Measurements from ENCODE around the gene PATJ. TPM values are rescaled to one million over a fixed set of nuclear protein-coding genes. Genes with fewer than 3 reads are reported as not detected.
"Not testable (repeated sequence)": the region's sequence is repeated elsewhere in the genome, so short reads cannot be mapped to it uniquely, and the experiment has no call there.

The PATJ gene
- total RNA-seq, 2 donors from 2014 or later: 47.8 to 64.5 TPM

DNA sequence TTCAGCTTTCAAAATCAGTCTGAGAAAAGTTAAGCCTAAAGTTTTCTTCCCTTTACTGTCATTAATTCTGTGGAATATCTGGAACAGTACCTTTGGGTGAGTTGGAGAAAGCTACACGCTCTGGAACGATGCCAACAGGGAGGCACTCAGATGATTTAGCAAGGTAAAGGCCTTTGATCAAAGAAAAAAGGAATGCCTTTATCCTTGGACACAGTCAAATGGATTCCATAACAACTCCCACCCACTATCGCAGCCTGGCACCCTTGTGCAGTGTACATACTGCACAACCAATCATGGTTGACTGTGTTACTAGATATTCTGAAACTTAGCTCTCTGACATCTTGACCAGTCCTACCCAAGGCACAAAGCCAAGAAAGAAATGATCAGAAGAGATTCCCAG lies 218.7 kb downstream of the PATJ start:
- Histone ChIP-seq H3K27me3 (replicated peaks; ENCODE audit: insufficient read depth) (no peaks in the 10 kb centered on the region), H3K9me3 (no peaks in the 10 kb centered on the region), H3K27ac (no peak overlapping the region), H3K4me3 (no peak overlapping the region), H3K36me3 (no peaks in the 10 kb centered on the region), H3K4me1 (ENCODE audit: control insufficient read depth in 1 of 2, low read depth in 2 of 2) (no peaks in the 10 kb centered on the region)
- ATAC-seq (ENCODE audit: insufficient number of reproducible peaks, low FRiP score, low read depth): no peak
- no peak for DNase-seq (ENCODE audit: low spot score)
- TF ChIP-seq, protein P1, sequence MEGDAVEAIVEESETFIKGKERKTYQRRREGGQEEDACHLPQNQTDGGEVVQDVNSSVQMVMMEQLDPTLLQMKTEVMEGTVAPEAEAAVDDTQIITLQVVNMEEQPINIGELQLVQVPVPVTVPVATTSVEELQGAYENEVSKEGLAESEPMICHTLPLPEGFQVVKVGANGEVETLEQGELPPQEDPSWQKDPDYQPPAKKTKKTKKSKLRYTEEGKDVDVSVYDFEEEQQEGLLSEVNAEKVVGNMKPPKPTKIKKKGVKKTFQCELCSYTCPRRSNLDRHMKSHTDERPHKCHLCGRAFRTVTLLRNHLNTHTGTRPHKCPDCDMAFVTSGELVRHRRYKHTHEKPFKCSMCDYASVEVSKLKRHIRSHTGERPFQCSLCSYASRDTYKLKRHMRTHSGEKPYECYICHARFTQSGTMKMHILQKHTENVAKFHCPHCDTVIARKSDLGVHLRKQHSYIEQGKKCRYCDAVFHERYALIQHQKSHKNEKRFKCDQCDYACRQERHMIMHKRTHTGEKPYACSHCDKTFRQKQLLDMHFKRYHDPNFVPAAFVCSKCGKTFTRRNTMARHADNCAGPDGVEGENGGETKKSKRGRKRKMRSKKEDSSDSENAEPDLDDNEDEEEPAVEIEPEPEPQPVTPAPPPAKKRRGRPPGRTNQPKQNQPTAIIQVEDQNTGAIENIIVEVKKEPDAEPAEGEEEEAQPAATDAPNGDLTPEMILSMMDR (IDR thresholded peaks at IDR 0.05): no peak

DNA sequence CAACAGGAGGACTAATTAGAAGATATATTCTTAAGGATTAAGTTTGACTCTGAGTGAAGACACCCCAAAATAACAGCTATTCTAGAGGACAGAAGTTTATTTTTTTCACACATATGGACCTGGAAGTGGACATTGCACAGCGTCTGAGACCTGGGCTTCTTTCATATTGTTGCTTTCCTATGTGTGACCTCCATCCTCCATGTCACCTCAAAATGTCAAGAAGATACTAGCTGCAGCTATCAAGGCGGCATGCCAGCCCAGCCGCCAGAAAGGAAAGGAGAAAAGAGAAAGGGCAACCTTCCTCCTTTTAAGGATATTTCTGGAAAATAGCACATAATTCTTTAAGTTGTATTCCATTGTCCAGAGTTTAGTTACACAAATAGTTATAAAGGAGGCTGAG lies 220.4 kb downstream of the PATJ start:
- H3K36me3 ChIP-seq: no peaks in the 10 kb centered on the region
- H3K4me1 ChIP-seq (ENCODE audit: control insufficient read depth in 1 of 2, low read depth in 2 of 2): no peaks in the 10 kb centered on the region
- no peak for ATAC-seq (ENCODE audit: insufficient number of reproducible peaks, low FRiP score, low read depth)
- DNase-seq (ENCODE audit: low spot score): no peak
- no peak overlapping the region for H3K27ac ChIP-seq
- no peaks in the 10 kb centered on the region for H3K27me3 ChIP-seq (replicated peaks; ENCODE audit: insufficient read depth)
- no peaks in the 10 kb centered on the region for H3K9me3 ChIP-seq
- no peak overlapping the region for H3K4me3 ChIP-seq
- TF ChIP-seq, protein P1 (IDR thresholded peaks at IDR 0.05): no peak

DNA sequence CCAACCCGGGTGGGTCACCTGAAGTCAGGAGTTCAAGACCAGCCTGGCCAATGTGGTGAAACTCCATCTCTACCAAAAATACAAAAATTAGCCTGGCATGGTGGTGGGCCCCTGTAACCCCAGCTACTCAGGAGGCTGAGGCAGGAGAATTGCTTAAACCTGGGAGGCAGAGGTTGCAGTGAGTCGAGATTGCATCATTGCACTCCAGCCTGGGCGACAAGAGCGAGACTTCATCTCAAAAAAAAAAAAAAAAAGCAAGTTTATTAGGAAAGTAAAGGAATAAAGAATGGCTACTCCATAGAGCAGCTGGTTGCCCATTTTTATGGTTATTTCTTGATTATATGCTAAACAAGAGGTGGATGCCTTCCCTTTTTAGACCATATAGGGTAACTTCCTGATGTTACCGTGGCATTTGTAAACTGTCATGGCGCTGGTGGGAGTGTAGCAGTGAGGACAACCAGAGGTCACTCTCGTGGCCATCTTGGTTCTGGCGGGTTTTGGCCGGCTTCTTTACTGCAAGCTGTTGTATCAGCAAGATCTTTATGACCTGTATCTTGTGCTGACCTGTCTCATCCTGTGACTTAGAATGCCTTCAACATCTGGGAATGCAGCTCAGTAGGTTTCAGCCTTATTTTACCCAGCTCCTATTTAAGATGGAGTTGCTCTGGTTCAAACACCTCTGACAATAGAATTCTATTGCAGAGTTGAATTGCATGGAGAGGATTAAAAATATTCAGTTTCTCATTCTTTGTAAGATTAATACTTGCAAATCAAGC lies 224.4 kb downstream of the PATJ start:
- H3K27ac ChIP-seq; ATAC-seq (ENCODE audit: insufficient number of reproducible peaks, low FRiP score, low read depth); H3K36me3 ChIP-seq; H3K27me3 ChIP-seq (replicated peaks; ENCODE audit: insufficient read depth); DNase-seq (ENCODE audit: low spot score); H3K9me3 ChIP-seq; H3K4me3 ChIP-seq; H3K4me1 ChIP-seq (ENCODE audit: control insufficient read depth in 1 of 2, low read depth in 2 of 2): not testable (repeated sequence)

DNA sequence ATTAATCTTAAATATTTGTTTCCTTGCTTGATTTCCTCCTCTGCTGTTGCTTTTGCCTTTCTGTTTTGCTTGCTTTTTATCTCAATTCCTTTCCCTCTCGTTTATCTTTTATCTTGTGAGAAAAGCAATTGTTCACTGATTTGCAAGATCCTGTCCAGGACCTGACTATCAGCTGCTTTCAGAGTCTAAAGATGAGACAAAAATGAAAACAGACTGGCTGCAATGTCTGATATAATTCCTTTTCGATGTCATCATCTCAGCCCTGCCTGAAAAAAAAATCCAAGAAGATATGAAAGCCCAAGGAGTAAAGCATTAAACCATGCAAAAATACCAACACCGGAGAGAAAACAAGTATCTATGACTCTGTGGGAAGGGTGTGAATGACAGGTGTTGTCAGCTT lies 225.5 kb downstream of the PATJ start:
- no peak for DNase-seq (ENCODE audit: low spot score)
- H3K27me3 ChIP-seq (replicated peaks; ENCODE audit: insufficient read depth): no peaks in the 10 kb centered on the region
- H3K4me1 ChIP-seq (ENCODE audit: control insufficient read depth in 1 of 2, low read depth in 2 of 2): no peaks in the 10 kb centered on the region
- H3K27ac ChIP-seq: no peak overlapping the region
- no peaks in the 10 kb centered on the region for H3K36me3 ChIP-seq
- no peaks in the 10 kb centered on the region for H3K9me3 ChIP-seq
- TF ChIP-seq, protein P1 (IDR thresholded peaks at IDR 0.05): no peak
- no peak overlapping the region for H3K4me3 ChIP-seq
- ATAC-seq (ENCODE audit: insufficient number of reproducible peaks, low FRiP score, low read depth): no peak

DNA sequence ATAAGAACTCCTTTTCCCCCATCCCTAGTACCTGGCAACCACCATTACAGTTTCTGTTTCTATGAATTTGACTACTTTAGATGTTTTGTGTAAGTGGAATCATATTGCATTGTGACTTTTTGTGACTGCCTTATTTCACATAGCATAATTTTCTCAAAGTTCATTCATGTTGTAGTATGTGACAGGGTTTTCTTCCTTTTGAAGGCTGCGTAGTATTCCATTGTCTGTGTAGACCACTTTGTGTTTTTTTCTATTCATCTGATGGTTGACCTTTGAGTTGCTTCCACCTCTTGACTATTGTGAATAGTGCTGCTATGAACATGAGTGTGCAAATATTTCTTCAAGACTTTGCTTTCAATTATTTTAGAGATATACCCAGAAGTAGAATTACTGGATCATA lies 226.6 kb downstream of the PATJ start:
- H3K36me3 ChIP-seq: no peaks in the 10 kb centered on the region
- ATAC-seq (ENCODE audit: insufficient number of reproducible peaks, low FRiP score, low read depth) (no peak), DNase-seq (ENCODE audit: low spot score) (no peak)
- no peak overlapping the region for H3K4me3 ChIP-seq
- no peaks in the 10 kb centered on the region for H3K4me1 ChIP-seq (ENCODE audit: control insufficient read depth in 1 of 2, low read depth in 2 of 2)
- H3K27ac ChIP-seq: no peak overlapping the region
- TF ChIP-seq, protein P1 (IDR thresholded peaks at IDR 0.05): no peak
- no peaks in the 10 kb centered on the region for H3K9me3 ChIP-seq
- H3K27me3 ChIP-seq (replicated peaks; ENCODE audit: insufficient read depth): no peaks in the 10 kb centered on the region

Data from thoracic aorta (tissue), 2 donors.